Hematopoietic multipotent progenitor cell (in vitro differentiated cells): ENCODE measurements around the gene KNDC1. TPM values are rescaled to one million over a fixed set of nuclear protein-coding genes. Genes with fewer than 3 reads are reported as not detected.

Experiments
- DNase-seq, 3 donors: peaks; one replicate each; pipeline ENCODE4 v3.0.0-alpha.2; 2011 to 2015; ENCODE audit warnings: low read depth in 2 of 3, low spot score in 2 of 3
- total RNA-seq: library from RNA; depleted of rRNA; stranded (reverse); fragments of >200 nt; gene quantifications from one replicate; pipeline ENCODE4 v1.2.3, GENCODE V29; 2012

The KNDC1 gene
- total RNA-seq, 1 donor: under 0.01 TPM

- no peak for DNase-seq
Observed at GRCh38 chr10:133159611-133159949, 439 bp upstream of the KNDC1 start.

GRCh38 chr10:133160826-133161471 is 930 bp downstream of the KNDC1 start:
- DNase-seq: no peak

GRCh38 chr10:133161486-133162109 is 1.6 kb downstream of the KNDC1 start:
- DNase-seq: no peak

GRCh38 chr10:133162178-133162909 is 2.3 kb downstream of the KNDC1 start:
- DNase-seq: no peak

- no peak for DNase-seq
Observed at GRCh38 chr10:133162910-133163856, 3.2 kb downstream of the KNDC1 start.

- DNase-seq: no peak
Observed at GRCh38 chr10:133163889-133164815, 4.1 kb downstream of the KNDC1 start.

GRCh38 chr10:133164816-133165555 is 5.0 kb downstream of the KNDC1 start:
- DNase-seq: no peak

- DNase-seq: no peak
Observed at GRCh38 chr10:133165556-133166503, 5.8 kb downstream of the KNDC1 start.

GRCh38 chr10:133166504-133166827 is 6.4 kb downstream of the KNDC1 start:
- DNase-seq: no peak

- DNase-seq: no peak
Observed at GRCh38 chr10:133166828-133167692, 7.0 kb downstream of the KNDC1 start.

- DNase-seq: no peak
Observed at GRCh38 chr10:133167693-133168616, 7.9 kb downstream of the KNDC1 start.

GRCh38 chr10:133168617-133169031 is 8.6 kb downstream of the KNDC1 start:
- no peak for DNase-seq

- DNase-seq: no peak
Observed at GRCh38 chr10:133169173-133169947, 9.3 kb downstream of the KNDC1 start.

GRCh38 chr10:133170092-133170491 is 10.1 kb downstream of the KNDC1 start:
- DNase-seq: no peak

GRCh38 chr10:133173860-133174640 is 14.0 kb downstream of the KNDC1 start:
- DNase-seq: no peak
